ES-I3 (cell line): ENCODE measurements around the gene SAP130.

ENCODE experiments used
- H3K36me3 ChIP-seq: 2 replicates; pipeline ENCODE4 v1.6.1; 2013; ENCODE audit warnings: mild to moderate bottlenecking, low read length, control low read depth, moderate library complexity; ENCODE audit not compliant: insufficient read depth
- H3K4me1 ChIP-seq: 2 replicates; pipeline ENCODE4 v1.6.1; 2013; ENCODE audit warnings: mild to moderate bottlenecking, control low read depth, low read length; ENCODE audit not compliant: insufficient read depth
- H3K9ac ChIP-seq: 2 replicates; pipeline ENCODE4 v1.6.1; 2013; ENCODE audit warnings: low read depth, mild to moderate bottlenecking, low read length, moderate library complexity
- H3K9me3 ChIP-seq: 2 replicates; pipeline ENCODE4 v1.6.1; 2013; ENCODE audit warnings: mild to moderate bottlenecking, low read length, moderate library complexity; ENCODE audit not compliant: control insufficient read depth, insufficient read depth

Gene SAP130

GRCh38 chr2:127996160-127996559 lies 31.7 kb downstream of the SAP130 start:
- Histone ChIP-seq H3K4me1 (no peaks in the 10 kb centered on the region), H3K36me3 (peaks cover 28% of the 10 kb centered on the region), H3K9me3 (no peaks in the 10 kb centered on the region), H3K9ac (no peak overlapping the region)

GRCh38 chr2:127995725-127996124 lies 32.1 kb downstream of the SAP130 start:
- Histone ChIP-seq H3K9ac (no peak overlapping the region), H3K36me3 (peaks cover 28% of the 10 kb centered on the region), H3K9me3 (no peaks in the 10 kb centered on the region), H3K4me1 (no peaks in the 10 kb centered on the region)

GRCh38 chr2:127993659-127994058 lies 34.2 kb downstream of the SAP130 start:
- Histone ChIP-seq H3K36me3 (peaks cover 16% of the 10 kb centered on the region), H3K9ac (no peak overlapping the region), H3K9me3 (no peaks in the 10 kb centered on the region), H3K4me1 (no peaks in the 10 kb centered on the region)

GRCh38 chr2:127991742-127992141 lies 36.1 kb downstream of the SAP130 start:
- H3K9me3 ChIP-seq: no peaks in the 10 kb centered on the region
- H3K4me1 ChIP-seq: no peaks in the 10 kb centered on the region
- H3K9ac ChIP-seq: no peak overlapping the region
- H3K36me3 ChIP-seq: peaks cover 20% of the 10 kb centered on the region

GRCh38 chr2:127986548-127987079 lies 41.2 kb downstream of the SAP130 start:
- no peak overlapping the region for H3K9ac ChIP-seq
- no peaks in the 10 kb centered on the region for H3K4me1 ChIP-seq
- no peaks in the 10 kb centered on the region for H3K9me3 ChIP-seq
- peaks cover 11% of the 10 kb centered on the region for H3K36me3 ChIP-seq

- Histone ChIP-seq H3K9ac (no peak overlapping the region), H3K4me1 (no peaks in the 10 kb centered on the region), H3K36me3 (peaks cover 11% of the 10 kb centered on the region), H3K9me3 (no peaks in the 10 kb centered on the region)
These were observed 42.1 kb downstream of the SAP130 start for GRCh38 chr2:127985735-127986134.

GRCh38 chr2:127985026-127985734 lies 42.7 kb downstream of the SAP130 start:
- H3K9me3 ChIP-seq: no peaks in the 10 kb centered on the region
- H3K36me3 ChIP-seq: peaks cover 11% of the 10 kb centered on the region
- H3K4me1 ChIP-seq: no peaks in the 10 kb centered on the region
- H3K9ac ChIP-seq: no peak overlapping the region

GRCh38 chr2:127984551-127984950 lies 43.3 kb downstream of the SAP130 start:
- Histone ChIP-seq H3K9me3 (no peaks in the 10 kb centered on the region), H3K9ac (no peak overlapping the region), H3K4me1 (no peaks in the 10 kb centered on the region), H3K36me3 (peaks cover 11% of the 10 kb centered on the region)

- no peaks in the 10 kb centered on the region for H3K9me3 ChIP-seq
- H3K36me3 ChIP-seq: no peaks in the 10 kb centered on the region; the same call in 1 of the 2 replicates
- H3K4me1 ChIP-seq: no peaks in the 10 kb centered on the region
- no peak overlapping the region for H3K9ac ChIP-seq
These were observed 58.4 kb downstream of the SAP130 start for GRCh38 chr2:127969446-127969845.

- Histone ChIP-seq H3K36me3 (no peaks in the 10 kb centered on the region; the same call in 1 of the 2 replicates), H3K4me1 (no peaks in the 10 kb centered on the region), H3K9me3 (no peaks in the 10 kb centered on the region), H3K9ac (no peak overlapping the region)
These were observed 59.1 kb downstream of the SAP130 start for GRCh38 chr2:127968610-127969339.

- no peak overlapping the region for H3K9ac ChIP-seq
- H3K36me3 ChIP-seq: peaks cover 5% of the 10 kb centered on the region
- no peaks in the 10 kb centered on the region for H3K4me1 ChIP-seq
- H3K9me3 ChIP-seq: no peaks in the 10 kb centered on the region
These were observed 66.1 kb downstream of the SAP130 start for GRCh38 chr2:127961729-127962128.

GRCh38 chr2:127957240-127957639 lies 70.6 kb downstream of the SAP130 start:
- Histone ChIP-seq H3K4me1 (no peaks in the 10 kb centered on the region), H3K36me3 (peaks cover 13% of the 10 kb centered on the region), H3K9me3 (no peaks in the 10 kb centered on the region), H3K9ac (no peak overlapping the region)

GRCh38 chr2:127954857-127955256 lies 73.0 kb downstream of the SAP130 start:
- Histone ChIP-seq H3K36me3 (peaks cover 15% of the 10 kb centered on the region), H3K9ac (no peak overlapping the region), H3K9me3 (no peaks in the 10 kb centered on the region), H3K4me1 (no peaks in the 10 kb centered on the region)

GRCh38 chr2:127953849-127954248 lies 74.0 kb downstream of the SAP130 start:
- Histone ChIP-seq H3K36me3 (peaks cover 25% of the 10 kb centered on the region), H3K9me3 (no peaks in the 10 kb centered on the region), H3K4me1 (no peaks in the 10 kb centered on the region), H3K9ac (no peak overlapping the region)
